ENCODE results near the gene NUDT4. TPM values are rescaled to one million over a fixed set of nuclear protein-coding genes. Genes with fewer than 3 reads are reported as not detected.

NUDT4 gene
- total RNA-seq, 2 donors from 2014 or later, result 59.7 to 66.9 TPM

- H3K36me3 ChIP-seq (replicated peaks in 1 of 2; ENCODE audit: insufficient read depth in 1 of 2, low read depth in 2 of 2), result no peaks in the 10 kb centered on the region
- TF ChIP-seq CTCF (IDR thresholded peaks at IDR 0.05), result no peak
- H3K4me1 ChIP-seq, result peaks cover 67% of the 10 kb centered on the region
- H3K9me3 ChIP-seq, result no peaks in the 10 kb centered on the region
- intact Hi-C loops (cut with DNase I), result no loop called here
- ATAC-seq, result no peak
- no peak for DNase-seq
- no peaks in the 10 kb centered on the region for H3K27me3 ChIP-seq
- 51 to 62% methylated on average over 8 of the region's 8 CpGs for WGBS, 2 donors
- no peak overlapping the region for H3K27ac ChIP-seq
- no peak overlapping the region for H3K4me3 ChIP-seq
Observed at GRCh38 chr12:93425736-93426411, 48.1 kb downstream of the NUDT4 start.

GRCh38 chr12:93426412-93426805, 48.7 kb downstream of the NUDT4 start:
- intact Hi-C loops (cut with DNase I), result no loop called here
- Histone ChIP-seq H3K4me3 (no peak overlapping the region), H3K27ac (no peak overlapping the region), H3K9me3 (no peaks in the 10 kb centered on the region), H3K4me1 (peaks cover 69% of the 10 kb centered on the region), H3K36me3 (replicated peaks in 1 of 2; ENCODE audit: insufficient read depth in 1 of 2, low read depth in 2 of 2) (no peaks in the 10 kb centered on the region), H3K27me3 (no peaks in the 10 kb centered on the region)
- DNase-seq (no peak), ATAC-seq (no peak)
- TF ChIP-seq POLR2A (IDR thresholded peaks at IDR 0.05), result no peak
- no peak for TF ChIP-seq CTCF (IDR thresholded peaks at IDR 0.05)
- 25 to 38% methylated on average over 1 of the region's 1 CpG for whole genome bisulfite sequencing, 2 donors

- ATAC-seq, result no peak
Observed at GRCh38 chr12:93427779-93428564, 50.2 kb downstream of the NUDT4 start.

GRCh38 chr12:93429448-93429847, 51.7 kb downstream of the NUDT4 start:
- Histone ChIP-seq H3K4me1 (peaks cover 58% of the 10 kb centered on the region), H3K9me3 (no peaks in the 10 kb centered on the region), H3K27me3 (no peaks in the 10 kb centered on the region), H3K27ac (no peak overlapping the region), H3K4me3 (no peak overlapping the region), H3K36me3 (replicated peaks in 1 of 2; ENCODE audit: insufficient read depth in 1 of 2, low read depth in 2 of 2) (no peaks in the 10 kb centered on the region)
- no peak for DNase-seq
- intact Hi-C loops (cut with DNase I), result no loop called here
- WGBS, 2 donors, result 29 to 39% methylated on average over 1 of the region's 1 CpG
- ATAC-seq, result no peak
- TF ChIP-seq POLR2A (IDR thresholded peaks at IDR 0.05), result no peak
- TF ChIP-seq CTCF (IDR thresholded peaks at IDR 0.05), result no peak

More at GRCh38 chr12:93427779-93428564, 50.2 kb downstream of the NUDT4 start:
- H3K4me1 ChIP-seq, result peaks cover 73% of the 10 kb centered on the region
- 64 to 65% methylated on average over 5 of the region's 5 CpGs for WGBS, 2 donors
- H3K9me3 ChIP-seq, result no peaks in the 10 kb centered on the region
- no peak overlapping the region for H3K27ac ChIP-seq
- no peaks in the 10 kb centered on the region for H3K27me3 ChIP-seq
- DNase-seq, result peak in 1 of 4 donors; percentile 46
- intact Hi-C loops (cut with DNase I), result no loop called here
- H3K36me3 ChIP-seq (replicated peaks in 1 of 2; ENCODE audit: insufficient read depth in 1 of 2, low read depth in 2 of 2), result no peaks in the 10 kb centered on the region
- no peak overlapping the region for H3K4me3 ChIP-seq
- TF ChIP-seq CTCF (IDR thresholded peaks at IDR 0.05) (no peak), POLR2A (IDR thresholded peaks at IDR 0.05) (no peak)
